LNCAP (cell line): Measurements from ENCODE around the gene SMPD3.

Experiments
- TF ChIP-seq, protein P1 (sequence below): fragments of 450-650 bp; IDR thresholded peaks from 2 replicates; pipeline ENCODE4 v1.5.1; 2017; ENCODE audit warnings: mild to moderate bottlenecking

SMPD3 gene

DNA sequence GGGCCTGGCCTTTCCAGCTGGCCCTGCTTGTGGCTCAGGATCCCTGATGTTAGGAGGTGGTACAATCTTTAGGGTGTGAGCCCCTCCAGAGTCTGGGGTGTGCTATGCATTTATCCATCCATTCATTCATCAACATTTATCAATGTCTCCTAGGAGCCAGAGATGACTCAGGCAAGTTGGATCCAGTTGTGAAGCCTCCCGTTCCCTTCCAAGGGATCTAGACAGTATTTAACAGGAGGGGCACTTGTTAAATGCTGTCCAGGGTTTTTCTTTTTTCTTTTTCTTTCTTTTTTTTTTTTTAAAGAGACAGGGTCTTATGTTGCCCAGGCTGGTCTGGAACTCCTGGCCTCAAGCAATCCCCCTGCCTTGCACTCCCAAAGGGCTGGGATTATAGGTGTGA, 42.0 kb upstream of the SMPD3 start:
- TF ChIP-seq, protein P1, sequence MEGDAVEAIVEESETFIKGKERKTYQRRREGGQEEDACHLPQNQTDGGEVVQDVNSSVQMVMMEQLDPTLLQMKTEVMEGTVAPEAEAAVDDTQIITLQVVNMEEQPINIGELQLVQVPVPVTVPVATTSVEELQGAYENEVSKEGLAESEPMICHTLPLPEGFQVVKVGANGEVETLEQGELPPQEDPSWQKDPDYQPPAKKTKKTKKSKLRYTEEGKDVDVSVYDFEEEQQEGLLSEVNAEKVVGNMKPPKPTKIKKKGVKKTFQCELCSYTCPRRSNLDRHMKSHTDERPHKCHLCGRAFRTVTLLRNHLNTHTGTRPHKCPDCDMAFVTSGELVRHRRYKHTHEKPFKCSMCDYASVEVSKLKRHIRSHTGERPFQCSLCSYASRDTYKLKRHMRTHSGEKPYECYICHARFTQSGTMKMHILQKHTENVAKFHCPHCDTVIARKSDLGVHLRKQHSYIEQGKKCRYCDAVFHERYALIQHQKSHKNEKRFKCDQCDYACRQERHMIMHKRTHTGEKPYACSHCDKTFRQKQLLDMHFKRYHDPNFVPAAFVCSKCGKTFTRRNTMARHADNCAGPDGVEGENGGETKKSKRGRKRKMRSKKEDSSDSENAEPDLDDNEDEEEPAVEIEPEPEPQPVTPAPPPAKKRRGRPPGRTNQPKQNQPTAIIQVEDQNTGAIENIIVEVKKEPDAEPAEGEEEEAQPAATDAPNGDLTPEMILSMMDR: no peak

DNA sequence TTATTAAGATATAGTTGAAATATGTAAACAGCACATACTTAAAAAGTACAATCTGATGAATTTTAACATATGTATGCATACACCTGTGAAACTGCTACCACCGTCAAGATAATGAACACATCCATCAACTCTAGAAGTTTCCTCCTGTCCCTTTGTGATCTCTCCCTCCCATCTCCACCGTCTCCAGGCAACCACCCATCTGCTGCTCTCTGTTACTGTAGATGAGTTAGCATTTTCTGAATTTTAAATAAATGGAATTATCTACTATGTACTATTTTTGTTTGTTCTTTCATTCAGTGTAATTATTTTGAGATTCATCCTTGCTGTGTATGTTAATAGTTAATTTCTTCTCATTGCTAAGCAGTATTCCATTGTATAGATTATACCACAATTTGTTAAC, 40.2 kb upstream of the SMPD3 start:
- TF ChIP-seq, protein P1: no peak

DNA sequence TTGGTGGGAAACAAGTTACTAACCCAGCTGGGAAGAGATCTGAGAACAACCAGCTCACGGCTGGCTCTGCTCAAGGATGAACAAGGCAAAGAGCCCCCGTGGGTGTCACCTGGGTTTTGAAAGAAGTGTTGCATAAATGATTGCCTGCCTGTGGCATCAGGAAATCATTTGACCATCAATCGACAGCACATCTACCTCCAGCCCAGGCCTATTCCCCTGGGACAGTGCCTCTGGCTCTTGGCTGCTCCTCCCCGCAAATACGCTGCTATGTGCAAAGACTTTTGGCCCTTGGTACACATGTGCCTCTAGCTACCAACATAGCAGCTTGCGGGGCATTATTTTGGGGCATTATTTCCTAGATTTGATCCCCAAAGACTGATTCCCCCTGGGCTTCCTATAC, 39.4 kb upstream of the SMPD3 start:
- TF ChIP-seq, protein P1: no peak

DNA sequence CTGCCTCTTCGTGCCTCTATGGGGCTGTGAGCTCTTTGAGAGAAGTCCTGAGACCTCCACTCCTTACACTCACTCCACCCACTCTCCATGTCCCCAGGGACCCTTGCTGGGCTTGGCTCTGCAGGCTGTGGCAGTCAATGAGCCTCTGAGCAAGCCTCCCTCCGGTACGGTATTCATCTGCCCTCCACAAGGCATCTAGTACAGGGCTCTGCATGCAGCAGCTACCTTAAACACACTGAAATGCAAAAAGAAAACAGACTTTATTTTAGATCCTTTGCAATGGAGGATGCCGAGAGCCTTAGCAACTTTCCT, 38.9 kb upstream of the SMPD3 start:
- TF ChIP-seq, protein P1: no peak

DNA sequence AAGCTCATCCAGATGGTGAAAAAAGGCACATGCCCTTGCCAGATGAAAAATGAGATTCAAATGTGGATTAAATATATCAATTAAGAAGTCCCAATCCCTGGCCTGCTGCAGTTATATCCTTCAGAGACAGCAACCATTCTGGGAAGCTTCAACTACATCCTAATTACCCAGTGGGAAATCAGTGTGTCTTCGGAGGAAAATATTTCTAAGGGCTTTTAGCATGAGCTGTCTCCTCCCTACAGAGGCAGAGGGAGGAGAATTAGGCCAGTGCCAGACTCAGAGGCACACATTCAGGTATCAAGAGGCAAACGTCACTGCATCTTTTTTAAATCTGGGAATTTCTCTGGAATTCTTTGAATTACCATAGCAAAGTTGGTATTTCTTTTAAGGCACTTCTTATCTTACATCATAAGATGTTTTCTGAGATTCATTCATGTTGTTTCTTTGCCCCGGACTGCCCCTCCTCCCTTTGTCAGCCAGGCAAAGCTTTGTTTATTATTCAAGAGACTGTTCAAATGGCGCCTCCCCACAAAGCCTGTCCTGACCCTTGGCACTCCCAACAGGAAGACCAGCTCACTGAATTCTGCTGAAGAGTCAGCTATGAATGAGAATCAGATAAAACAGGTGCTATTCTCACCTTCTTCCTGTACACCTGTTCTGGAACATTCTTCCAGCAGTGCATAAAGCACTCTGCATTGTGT, 38.3 kb upstream of the SMPD3 start:
- TF ChIP-seq, protein P1: no peak

DNA sequence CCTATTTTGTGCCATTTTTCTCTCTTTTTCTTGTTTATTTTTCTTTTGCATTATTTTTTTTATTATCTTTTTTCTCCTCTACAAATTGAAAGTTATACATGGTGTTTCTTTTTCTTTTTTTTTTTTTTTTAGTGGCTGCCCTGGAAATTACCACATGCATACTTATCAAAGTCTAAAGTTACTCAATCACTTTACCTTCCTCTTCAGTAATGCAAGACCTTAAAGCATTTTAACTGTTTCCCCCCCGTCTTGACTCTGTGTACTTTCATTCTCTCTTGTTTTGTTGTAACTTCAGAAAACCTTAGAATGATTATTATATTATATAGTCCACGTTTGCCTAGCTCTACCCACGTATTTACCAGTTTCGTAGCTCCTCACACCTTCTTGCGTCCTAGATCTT, 33.3 kb upstream of the SMPD3 start:
- TF ChIP-seq, protein P1: no peak

DNA sequence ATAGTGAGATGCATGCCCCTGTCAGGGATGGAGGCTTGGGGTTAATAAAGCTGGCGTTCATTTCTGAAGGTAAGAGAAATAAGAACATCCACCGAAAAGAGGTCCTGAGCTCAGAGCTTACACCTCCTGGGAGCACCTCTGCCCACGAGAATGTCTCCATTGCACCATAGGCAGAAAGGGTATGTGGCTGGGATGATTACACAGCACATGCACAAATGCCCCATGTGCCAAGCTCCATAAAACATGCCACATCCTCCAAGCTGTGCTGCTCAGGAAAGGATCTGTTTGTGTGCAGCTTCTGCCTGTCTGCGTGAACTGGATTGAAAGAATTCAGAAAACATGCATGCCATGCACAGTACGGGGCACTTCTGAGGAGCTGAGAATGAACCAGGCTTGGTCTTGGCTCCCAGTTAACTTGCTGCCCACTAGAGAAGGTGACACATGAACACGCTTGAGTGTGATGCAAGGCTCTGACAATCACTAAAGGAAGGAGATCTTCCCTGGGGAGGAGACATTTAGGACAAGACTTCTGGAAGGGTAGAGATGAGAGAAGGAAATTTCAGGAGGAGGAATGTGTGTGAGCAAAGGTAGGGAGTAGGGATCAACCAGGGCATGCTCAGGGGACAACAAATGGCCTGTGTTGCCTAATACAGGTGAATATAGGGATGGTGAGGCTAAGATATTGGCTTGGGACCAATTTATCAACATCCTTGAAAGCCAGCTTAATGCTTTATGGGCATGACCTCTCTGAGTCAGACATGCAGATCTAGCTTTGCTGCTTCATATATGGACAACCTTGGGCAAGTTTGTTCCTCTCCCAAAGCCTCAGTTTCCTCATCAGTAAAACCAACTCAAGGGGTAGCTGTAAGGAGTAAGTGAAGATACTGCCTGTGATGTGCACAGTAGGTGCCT, 32.0 kb upstream of the SMPD3 start:
- TF ChIP-seq, protein P1: no peak
